ENCODE data around the gene IFT27.

IFT27 gene

DNA sequence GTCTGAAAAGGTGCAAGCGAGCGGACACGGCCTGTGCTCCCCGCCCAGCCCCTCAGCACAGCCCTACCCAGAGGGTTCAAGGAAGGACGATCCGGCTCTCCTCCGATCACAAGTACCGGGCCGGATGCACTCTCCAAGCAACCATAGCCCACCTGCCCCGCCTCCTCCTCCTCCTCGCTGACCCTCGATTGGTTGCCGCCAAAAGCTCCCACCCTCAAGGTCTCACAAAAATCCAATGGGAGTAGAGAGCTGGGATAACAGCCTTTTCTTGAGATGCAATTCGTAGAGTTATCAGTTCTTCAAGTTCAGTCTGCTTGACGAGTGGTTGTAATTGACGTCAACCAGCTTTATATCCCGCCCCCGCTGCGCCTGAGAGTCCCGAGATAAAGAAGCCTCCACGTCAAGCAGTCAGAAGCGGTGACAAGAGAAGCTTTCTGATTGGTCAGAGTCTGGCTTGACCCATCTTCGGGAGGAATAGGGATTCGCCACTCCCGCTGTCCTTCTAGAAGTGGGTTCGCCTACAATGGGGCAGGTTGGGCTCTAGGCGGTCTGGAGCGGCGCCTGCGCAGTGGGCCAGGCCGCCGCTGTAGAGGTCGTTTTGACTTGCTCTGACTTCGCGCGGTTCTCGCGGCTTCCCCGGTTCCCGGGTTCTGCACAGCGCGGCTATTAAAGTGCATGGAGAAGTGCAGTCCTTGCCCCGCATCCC is at the start of gene IFT27:
Gene IFT27 (minus strand): TSS at position 156 of the 706 bp plus-strand sequence. CDS start 412 bp downstream, outside the sequence.
- peak within 1 kb of the TSS; percentile 66 for H3K4me3 ChIP-seq (ENCODE audit: low read length)
- DNase-seq (ENCODE audit: low read depth), result peak; percentile 100
- no peak for TF ChIP-seq CTCF (IDR thresholded peaks at IDR 0.05; ENCODE audit: insufficient read depth, low read depth, low read length, missing control alignments)

DNA sequence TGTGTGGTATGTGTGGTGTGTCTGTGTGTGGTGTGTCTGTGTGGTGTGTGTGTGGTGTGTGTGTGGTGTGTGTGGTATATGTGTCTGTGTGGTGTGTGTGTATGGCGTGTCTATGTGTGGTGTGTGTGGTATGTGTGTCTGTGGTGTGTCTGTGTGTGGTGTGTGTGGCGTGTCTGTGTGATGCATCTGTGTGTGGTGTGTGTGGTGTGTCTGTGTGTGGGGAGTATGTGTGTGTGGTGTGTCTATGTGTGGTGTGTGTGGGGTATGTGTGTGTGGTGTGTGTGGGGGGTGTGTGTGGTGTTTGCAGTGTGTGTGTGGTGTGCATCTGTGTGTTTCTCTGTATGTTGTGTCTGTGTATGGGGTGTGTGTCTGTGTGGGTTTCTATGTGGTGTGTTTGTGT is 48.7 kb upstream of the IFT27 start:
- H3K4me3 ChIP-seq (ENCODE audit: low read length), result no peak overlapping the region
- no peak for DNase-seq (ENCODE audit: low read depth)
- no peak for TF ChIP-seq CTCF (IDR thresholded peaks at IDR 0.05; ENCODE audit: insufficient read depth, low read depth, low read length, missing control alignments)

DNA sequence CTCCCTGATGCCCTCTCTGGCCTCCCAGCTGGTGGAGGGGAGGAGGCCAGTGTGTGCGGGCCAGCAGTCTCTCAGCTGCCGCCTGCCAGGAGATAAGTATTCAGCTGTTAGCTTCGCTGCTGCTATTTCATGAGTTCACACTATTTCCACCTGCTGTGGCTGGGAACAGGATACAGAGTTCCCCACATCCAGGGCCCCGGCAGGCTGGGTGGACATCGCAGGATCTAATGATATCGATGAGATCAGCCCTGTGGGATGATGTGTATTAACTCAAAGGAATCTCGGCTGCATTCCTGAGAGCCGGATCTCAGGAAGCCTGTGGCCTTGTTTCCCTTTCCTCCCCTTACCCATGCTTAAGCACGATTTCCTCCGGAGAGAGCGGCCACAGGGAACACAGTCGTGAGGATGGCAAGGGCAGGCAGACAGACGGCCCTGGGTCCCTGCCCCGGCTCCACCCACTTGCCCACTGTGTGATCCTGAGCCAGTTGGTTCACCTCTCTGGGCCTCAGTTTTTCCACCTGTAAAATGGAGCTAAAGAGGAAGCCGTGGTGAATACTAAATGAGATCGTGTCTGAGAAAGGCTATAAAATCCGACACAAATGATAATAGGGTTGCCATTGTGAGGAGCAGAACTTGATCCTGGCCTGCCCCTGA is 47.4 kb upstream of the IFT27 start:
- no peak for TF ChIP-seq CTCF (IDR thresholded peaks at IDR 0.05; ENCODE audit: insufficient read depth, low read depth, low read length, missing control alignments)
- H3K4me3 ChIP-seq (ENCODE audit: low read length), result no peak overlapping the region
- no peak for DNase-seq (ENCODE audit: low read depth)

GRCh38 chr22:36822581-36822980 is 46.7 kb upstream of the IFT27 start:
- no peak for DNase-seq (ENCODE audit: low read depth)
- no peak overlapping the region for H3K4me3 ChIP-seq (ENCODE audit: low read length)
- TF ChIP-seq CTCF (IDR thresholded peaks at IDR 0.05; ENCODE audit: insufficient read depth, low read depth, low read length, missing control alignments), result no peak

GRCh38 chr22:36819112-36819511 is 43.2 kb upstream of the IFT27 start:
- no peak for TF ChIP-seq CTCF (IDR thresholded peaks at IDR 0.05; ENCODE audit: insufficient read depth, low read depth, low read length, missing control alignments)
- H3K4me3 ChIP-seq (ENCODE audit: low read length), result no peak overlapping the region

DNA sequence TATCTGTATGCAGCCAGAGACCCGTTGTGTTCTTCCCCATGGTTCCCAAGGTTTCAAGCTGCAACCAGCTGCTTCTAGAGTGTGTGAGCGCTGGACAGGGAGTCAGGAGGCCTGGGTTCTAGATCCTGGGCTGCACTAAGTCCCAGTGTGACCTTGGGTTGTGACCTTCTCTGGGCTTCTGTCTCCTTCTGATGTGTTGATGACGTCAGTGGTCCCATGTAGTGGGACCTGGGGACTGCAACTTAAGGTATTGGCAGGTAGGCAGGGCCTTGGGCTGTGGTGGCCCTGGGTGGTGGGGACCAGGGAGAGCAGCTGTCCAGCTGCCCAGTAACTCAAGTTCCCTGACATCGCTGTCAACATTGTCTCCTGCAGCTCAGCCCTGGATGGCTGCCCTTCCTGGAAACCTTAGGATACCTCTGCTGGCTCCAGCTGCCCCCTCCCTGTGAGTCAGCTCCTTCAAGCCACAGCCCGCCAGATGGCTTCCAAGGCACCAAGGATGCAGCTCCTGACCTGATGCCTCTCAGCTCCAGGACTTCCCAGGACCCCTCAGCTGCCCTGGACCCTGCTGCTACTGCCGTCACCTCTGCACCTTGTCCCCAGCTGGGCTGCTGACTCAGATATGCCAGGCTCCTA is 42.2 kb upstream of the IFT27 start:
- peak; percentile 42 for DNase-seq (ENCODE audit: low read depth)
- no peak overlapping the region for H3K4me3 ChIP-seq (ENCODE audit: low read length)
- TF ChIP-seq CTCF (IDR thresholded peaks at IDR 0.05; ENCODE audit: insufficient read depth, low read depth, low read length, missing control alignments), result no peak

More at GRCh38 chr22:36819112-36819511, 43.2 kb upstream of the IFT27 start:
- no peak for DNase-seq (ENCODE audit: low read depth)

All from epithelial cell of esophagus (primary cell).